ENCODE results near the gene INS. TPM values are rescaled to one million over a fixed set of nuclear protein-coding genes. Genes with fewer than 3 reads are reported as not detected.

Gene INS
- total and polyA plus RNA-seq, 2 of the 8 experiments (the other 6 are each of a cell fraction or from before 2014, with no cell fraction given): not detected

- H3K79me1 ChIP-seq (ENCODE audit: low read depth, low read length): no peaks in the 10 kb centered on the region
- no peak overlapping the region for H3K14ac ChIP-seq (ENCODE audit: insufficient read length)
- H4K20me1 ChIP-seq (replicated peaks in 1 of 2; ENCODE audit: control insufficient read depth in 1 of 2, insufficient read depth in 2 of 2, low read length in 2 of 2): peaks cover 0 to 6% of the 10 kb centered on the region in 2 experiments
- no peak overlapping the region for H3K27ac ChIP-seq (ENCODE audit: low read depth, low read length)
- FAIRE-seq (no peak), DNase-seq (ENCODE audit: low read depth in 1 of 2, low spot score in 2 of 2) (no peak)
- CTCF ChIA-PET (ENCODE audit: partially characterized antibody): interaction anchor here (1.5 to 3.6 kb wide), 2 partner anchors 10 to 18 kb away, joined by 3 to 15 read pairs; no protein-coding TSS in a partner anchor
- peak overlapping the region; percentile 91 for H4K91ac ChIP-seq (replicated peaks; ENCODE audit: insufficient read length, low read length)
- POLR2A ChIA-PET (ENCODE audit: partially characterized antibody): no interaction called here
- no peaks in the 10 kb centered on the region for H3K23me2 ChIP-seq (ENCODE audit: low read depth, low read length)
- H4K5ac ChIP-seq (ENCODE audit: insufficient read length, low read depth, low read length): no peak overlapping the region
- H3K4me2 ChIP-seq (ENCODE audit: insufficient read depth in 1 of 2, low read depth in 2 of 2, low read length in 2 of 2): no peak overlapping the region; a peak in 1 of 4 replicates
- H3K4me3 ChIP-seq (ENCODE audit: extremely low read depth in 1 of 4, insufficient read depth in 2 of 4, low read depth in 3 of 4, low read length in 4 of 4): no peak overlapping the region
- no peak overlapping the region; the same call in 1 of the 2 replicates for H2BK20ac ChIP-seq (ENCODE audit: low read length)
- H3K27me3 ChIP-seq (replicated peaks in 1 of 4; ENCODE audit: control insufficient read depth in 3 of 4, extremely low read depth in 1 of 4, insufficient read depth in 3 of 4, low read length in 3 of 4): no peaks in the 10 kb centered on the region
- H2AK5ac ChIP-seq (ENCODE audit: low read depth, low read length): no peak overlapping the region
- no peak overlapping the region for H3K9ac ChIP-seq (replicated peaks in 1 of 4; ENCODE audit: extremely low read depth in 1 of 4, low read depth in 3 of 4, low read length in 3 of 4)
- no peak overlapping the region for H3K18ac ChIP-seq (ENCODE audit: extremely low read depth, low read length)
- H2BK12ac ChIP-seq (ENCODE audit: low read depth, low read length): peak overlapping the region; percentile 45; the same call in 1 of the 2 replicates
- H2BK5ac ChIP-seq (ENCODE audit: low read depth, low read length): peak overlapping the region; percentile 36
- no peaks in the 10 kb centered on the region for H3K9me3 ChIP-seq (ENCODE audit: insufficient read depth in 2 of 2, low read depth in 1 of 2, low read length in 1 of 2)
- no peaks in the 10 kb centered on the region for H3K36me3 ChIP-seq (ENCODE audit: control insufficient read depth in 2 of 4, insufficient read depth in 4 of 4, low read length in 3 of 4)
- H2BK15ac ChIP-seq (ENCODE audit: low read length): 0 out of 2 replicates have a peak overlapping the region, but pooled peaks have one; percentile 7
- no peaks in the 10 kb centered on the region for H3K79me2 ChIP-seq (ENCODE audit: control insufficient read depth in 1 of 2, insufficient read depth in 2 of 2, low read length in 2 of 2)
- H4K8ac ChIP-seq (ENCODE audit: extremely low read depth, insufficient read depth, low read length): no peak overlapping the region
- no peak overlapping the region for H2AFZ ChIP-seq (ENCODE audit: low read length)
- no peak overlapping the region for H2BK120ac ChIP-seq (replicated peaks; ENCODE audit: low read depth, low read length)
- H3K23ac ChIP-seq (ENCODE audit: insufficient read length): no peak overlapping the region
- H3K4me1 ChIP-seq (replicated peaks in 1 of 4; ENCODE audit: control insufficient read depth in 3 of 4, insufficient read depth in 4 of 4, low read length in 3 of 4): no peaks in the 10 kb centered on the region
- no peak overlapping the region for H3K4ac ChIP-seq (replicated peaks; ENCODE audit: insufficient read length, low read depth, low read length)
- no peak overlapping the region for H3K56ac ChIP-seq (replicated peaks; ENCODE audit: insufficient read length, low read depth, low read length)
- WGBS, 2 experiments (ENCODE audit: extremely low coverage in 1 of 2, insufficient coverage in 1 of 2, insufficient read length in 1 of 2, insufficient replicate concordance in 2 of 2, low coverage in 1 of 2, low lambda C conversion rate in 2 of 2, missing lambda C conversion rate in 1 of 2): 89% methylated on average over 14 of the region's 14 CpGs; no CpG with 5 or more reads in 1 of the 2 experiments
Observed at GRCh38 chr11:2176389-2176900, 15.4 kb upstream of the INS start.

All from H1 (cell line).